GM19351 (cell line): Measurements from ENCODE around the gene P2RY14.

Experiments used
- ATAC-seq: cut with Tn5 transposase; IDR thresholded peaks from one replicate; pipeline ENCODE4 v1.9.1; 2021; ENCODE audit warnings: mild to moderate bottlenecking, moderate library complexity; ENCODE audit not compliant: unreplicated experiment

P2RY14 gene

DNA sequence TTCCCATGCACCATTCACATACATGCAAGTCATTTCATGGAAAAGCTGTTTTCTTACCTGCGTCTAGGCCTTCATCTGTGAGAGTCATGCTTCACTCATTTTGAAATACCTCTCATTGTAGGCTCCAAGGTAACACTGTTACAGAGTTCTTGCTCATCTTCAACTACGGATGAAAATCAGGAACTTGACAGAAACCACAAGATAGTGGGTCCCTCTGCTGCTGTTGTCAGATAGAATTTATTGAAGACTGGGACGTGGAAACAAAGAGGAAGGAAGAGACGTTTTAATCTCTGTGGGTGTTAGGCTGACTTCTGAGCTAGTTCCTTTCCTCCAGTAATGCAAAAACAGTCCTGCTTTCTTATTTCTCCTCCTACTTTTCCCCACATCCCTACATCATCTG is at the start of gene P2RY14:
Gene P2RY14 (minus strand): TSS at position 313 of the 400 bp plus-strand sequence. CDS start 64,226 bp downstream, outside the sequence.
- ATAC-seq, result no peak

DNA sequence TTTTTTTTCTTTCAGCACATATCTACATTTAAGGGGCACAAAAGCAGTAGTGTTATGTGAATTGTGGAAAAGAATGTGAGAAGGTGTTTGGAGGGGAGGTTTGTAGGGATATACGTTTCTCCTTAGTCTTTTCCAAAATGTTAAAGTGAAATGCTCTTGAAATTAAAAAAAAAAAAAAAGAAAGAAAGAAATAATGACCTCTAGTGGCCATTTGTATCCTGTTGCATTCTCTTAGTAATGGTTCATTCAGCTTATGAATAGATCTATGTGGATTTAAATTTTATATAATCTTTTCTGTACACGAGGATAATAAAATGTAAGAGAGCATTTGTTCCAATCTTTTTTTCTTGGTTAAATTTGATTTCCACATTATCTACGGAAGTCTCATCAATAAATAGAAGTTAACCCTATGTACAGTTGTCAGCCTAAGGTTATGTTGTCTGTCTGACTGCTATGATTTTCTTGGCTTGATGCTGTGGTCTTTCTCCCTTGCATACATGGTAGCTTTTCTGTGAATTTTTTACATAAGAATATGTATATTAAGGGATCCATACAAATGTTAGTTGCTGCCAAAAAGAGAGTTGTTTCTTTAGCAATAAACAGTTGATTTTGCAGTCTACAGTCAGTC is 49.3 kb upstream of the P2RY14 start:
- peak; percentile 51 for ATAC-seq

GRCh38 chr3:151322511-151322910 is 44.2 kb upstream of the P2RY14 start:
- no peak for ATAC-seq

- ATAC-seq, result no peak
Observed at GRCh38 chr3:151321526-151321925, 43.2 kb upstream of the P2RY14 start.

GRCh38 chr3:151320131-151320530 is 41.8 kb upstream of the P2RY14 start:
- ATAC-seq, result no peak

GRCh38 chr3:151319628-151320027 is 41.3 kb upstream of the P2RY14 start:
- no peak for ATAC-seq

- ATAC-seq, result no peak
Observed at GRCh38 chr3:151318991-151319390, 40.6 kb upstream of the P2RY14 start.

GRCh38 chr3:151318313-151318712 is 40.0 kb upstream of the P2RY14 start:
- ATAC-seq, result no peak

GRCh38 chr3:151316267-151316991 is 38.1 kb upstream of the P2RY14 start, which contains the start of gene GPR87:
Gene GPR87, minus strand, starts transcription at chr3:151316820. Its CDS starts 16,720 bp downstream, at chr3:151300100.
- ATAC-seq, result no peak

- ATAC-seq, result no peak
Observed at GRCh38 chr3:151315846-151316245, 37.5 kb upstream of the P2RY14 start.

- ATAC-seq, result no peak
Observed at GRCh38 chr3:151315136-151315535, 36.8 kb upstream of the P2RY14 start.

GRCh38 chr3:151314593-151314992 is 36.3 kb upstream of the P2RY14 start:
- ATAC-seq, result no peak

GRCh38 chr3:151314137-151314536 is 35.8 kb upstream of the P2RY14 start:
- ATAC-seq, result no peak

DNA sequence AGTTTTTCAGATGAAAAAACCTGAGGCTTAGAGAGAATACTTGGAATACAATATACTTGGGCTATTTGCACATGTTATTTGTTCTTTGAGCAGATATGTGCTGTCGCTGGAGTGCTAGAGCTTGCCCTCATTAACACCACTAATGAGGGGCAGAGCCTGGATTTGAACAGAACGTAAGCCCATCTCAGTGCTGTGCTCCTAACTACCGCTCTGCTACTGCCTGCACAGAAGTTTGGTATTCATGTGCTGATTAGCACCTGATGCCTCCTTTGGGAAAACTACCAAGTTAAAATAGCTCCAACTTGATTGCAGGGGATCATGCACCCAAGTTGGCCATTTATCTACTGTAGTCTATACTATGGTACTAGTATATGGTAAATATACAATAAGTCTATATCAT is 34.6 kb upstream of the P2RY14 start:
- no peak for ATAC-seq

DNA sequence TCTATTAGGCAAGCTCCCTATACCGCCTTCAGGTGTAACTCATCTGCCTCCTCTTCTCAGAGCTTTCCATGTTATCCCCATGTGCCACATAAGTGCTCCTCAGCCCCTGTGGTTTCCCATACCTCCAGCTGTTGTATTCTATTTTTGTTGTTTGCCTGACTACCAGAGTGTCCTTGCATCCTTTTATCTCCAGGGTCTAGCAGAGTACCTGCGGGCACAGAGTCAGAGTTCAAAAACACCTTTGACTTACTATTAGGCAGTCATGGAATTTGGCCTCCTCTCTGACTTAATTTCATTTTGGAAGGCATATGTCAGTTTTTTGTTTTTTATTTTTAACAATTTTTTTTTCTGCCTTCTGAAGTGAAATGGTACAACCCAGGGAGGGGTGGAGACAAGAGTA is 31.2 kb upstream of the P2RY14 start:
- no peak for ATAC-seq

GRCh38 chr3:151307583-151308488 is 29.5 kb upstream of the P2RY14 start:
- ATAC-seq, result no peak

- ATAC-seq, result no peak
Observed at GRCh38 chr3:151307131-151307530, 28.8 kb upstream of the P2RY14 start.

DNA sequence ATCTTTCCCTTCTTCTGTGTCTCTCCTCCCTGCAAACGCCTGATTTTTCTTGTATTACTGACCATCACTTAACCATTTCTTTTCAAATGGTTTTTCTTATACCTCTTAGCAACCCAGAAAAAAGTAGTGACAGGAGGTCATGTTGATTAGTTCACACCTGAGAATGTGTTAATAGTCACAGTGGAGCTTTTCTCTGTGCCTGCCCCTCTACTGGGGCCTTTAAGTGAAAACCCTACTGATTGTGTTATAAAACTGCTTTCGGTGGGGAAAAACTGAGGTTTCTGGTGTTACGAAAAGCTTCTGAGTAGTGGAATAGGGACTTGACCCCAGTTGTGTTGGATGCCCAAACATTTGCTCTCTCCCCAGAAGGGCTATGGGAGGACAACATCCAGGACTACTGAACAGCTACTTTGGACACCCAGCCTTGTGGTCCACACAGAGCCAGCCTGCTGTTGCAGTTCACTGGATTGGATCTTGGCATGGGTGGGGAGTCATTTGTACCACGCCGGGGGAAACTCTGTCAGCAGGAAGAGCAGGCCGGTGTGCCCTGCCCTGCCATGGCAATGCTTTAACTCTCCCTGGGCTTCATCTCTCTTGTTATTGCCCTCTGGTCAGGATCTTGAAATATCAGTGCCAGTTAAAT is 27.9 kb upstream of the P2RY14 start:
- ATAC-seq, result no peak

DNA sequence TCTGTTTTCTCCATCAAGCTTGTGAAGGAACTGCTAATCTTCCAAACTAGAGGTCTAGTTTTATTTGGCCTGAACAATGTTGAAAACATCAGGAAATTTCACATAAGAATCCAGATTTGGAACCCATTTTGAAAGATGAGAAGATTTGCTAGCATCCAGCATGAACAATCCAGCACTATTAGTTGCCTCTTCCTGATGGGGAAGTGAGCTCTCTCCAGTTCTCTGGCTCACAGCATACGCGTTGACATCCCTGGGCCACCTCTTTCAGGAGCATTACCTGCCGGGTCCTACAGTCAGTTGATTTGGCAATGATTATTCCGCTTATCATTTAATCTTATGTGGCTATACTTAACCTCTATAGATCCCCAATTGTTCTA is 27.4 kb upstream of the P2RY14 start:
- ATAC-seq, result no peak

DNA sequence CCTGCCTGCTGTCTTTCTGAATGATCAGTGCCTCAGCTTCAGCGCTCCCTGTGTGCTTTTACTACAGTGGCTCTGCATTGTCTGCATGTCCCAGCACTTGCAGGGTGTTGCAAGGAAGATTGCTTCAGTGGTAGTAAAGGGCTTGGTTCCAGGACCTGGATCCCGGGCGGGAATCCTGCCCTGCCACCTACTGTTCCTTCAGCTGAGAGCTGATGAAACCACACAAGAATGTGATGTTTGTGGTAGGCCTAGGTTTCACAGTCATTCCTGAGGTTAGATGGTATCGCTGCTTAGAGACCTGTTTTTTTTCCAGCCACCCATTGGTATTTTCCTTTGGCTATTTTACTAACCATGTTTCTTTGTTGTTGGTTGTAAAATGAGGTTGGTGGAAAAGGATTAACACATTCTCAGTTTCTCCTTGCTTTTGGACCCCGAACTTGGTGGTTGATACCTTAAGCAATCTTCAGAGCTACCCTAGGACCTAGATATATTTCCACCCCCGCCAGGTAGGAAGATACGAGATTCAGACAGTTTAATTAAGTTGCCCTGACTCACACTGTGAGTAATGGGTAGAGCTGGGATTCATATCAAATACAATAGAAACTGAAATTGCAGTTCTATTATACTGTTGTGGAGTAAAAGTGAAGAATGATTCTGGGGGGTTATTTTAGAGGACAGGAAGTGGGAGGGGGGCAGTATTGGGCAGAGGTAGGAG is 26.9 kb upstream of the P2RY14 start:
- no peak for ATAC-seq
